Activated B cell treated with CpG ODN at 0.5 μM for 24 hours (primary cell): ENCODE measurements around the gene INTS12. TPM values are rescaled to one million over a fixed set of nuclear protein-coding genes. Genes with fewer than 3 reads are reported as not detected.

Experiments
- ATAC-seq: fragments of 200-7000 bp; cut with Tn5 transposase; one replicate; pipeline ENCODE4 v1.10.0; 2021; ENCODE audit warnings: low read depth, mild to moderate bottlenecking, moderate library complexity
- CTCF ChIA-PET: fragments of 350-600 bp; sonication (Branson Sonifier 250); formaldehyde crosslinking; loops from one replicate; lab custom pipeline; 2021; ENCODE audit warnings: antibody characterized with exemption; lab: Charles Lee
- POLR2A ChIA-PET: fragments of 350-600 bp; sonication (Branson Sonifier 250); formaldehyde crosslinking; loops from one replicate; lab custom pipeline; 2021; ENCODE audit warnings: antibody characterized with exemption; lab: Charles Lee
- DNase-seq: peaks from one replicate; pipeline ENCODE4 v3.0.0; 2022
- H3K27ac Mint-ChIP-seq: one replicate; pipeline ENCODE4 v1.8.0; 2020; ENCODE audit warnings: mixed read lengths
- H3K27me3 Mint-ChIP-seq: one replicate; pipeline ENCODE4 v1.8.0; 2021; ENCODE audit warnings: mixed read lengths
- H3K36me3 Mint-ChIP-seq: one replicate; pipeline ENCODE4 v1.8.0; 2021; ENCODE audit warnings: low read depth, mixed read lengths
- H3K4me1 Mint-ChIP-seq: one replicate; pipeline ENCODE4 v1.8.0; 2021; ENCODE audit warnings: mixed read lengths
- H3K4me3 Mint-ChIP-seq: one replicate; pipeline ENCODE4 v1.8.0; 2020; ENCODE audit warnings: mild to moderate bottlenecking, mixed read lengths
- H3K9me3 Mint-ChIP-seq: one replicate; pipeline ENCODE4 v1.8.0; 2020; ENCODE audit warnings: mixed read lengths
- CTCF ChIP-seq: fragments of 200-600 bp; IDR thresholded peaks from one replicate; pipeline ENCODE4 v1.8.0; 2022; ENCODE audit warnings: antibody characterized with exemption, mild to moderate bottlenecking
- intact Hi-C: fragments of 100-400 bp; cut with micrococcal nuclease; formaldehyde crosslinking; loops from one replicate; pipeline ENCODE4 v1.15.1; 2024
- total RNA-seq: library from RNA; stranded (reverse); gene quantifications from 2 replicates; pipeline ENCODE4 v1.2.3, GENCODE V29; 2022

INTS12 gene
- total RNA-seq, 1 donor from 2014 or later, result 20.6 TPM

- ATAC-seq, result no peak
- DNase-seq, result no peak
- H3K27ac Mint-ChIP-seq, result no peak overlapping the region
Observed at GRCh38 chr4:105715692-105716278, 7.3 kb upstream of the INTS12 start.

GRCh38 chr4:105714932-105715331 lies 6.4 kb upstream of the INTS12 start:
- Mint-ChIP-seq H3K4me3 (no peak overlapping the region), H3K27me3 (no peaks in the 10 kb centered on the region), H3K27ac (no peak overlapping the region), H3K4me1 (peaks cover 15% of the 10 kb centered on the region), H3K9me3 (no peaks in the 10 kb centered on the region), H3K36me3 (peaks cover 4% of the 10 kb centered on the region)
- DNase-seq, result no peak
- ATAC-seq, result no peak
- intact Hi-C loops, result loop anchor here (1.0 kb wide), 5 partner anchors 194 to 784 kb away; no protein-coding TSS in a partner anchor
- ChIA-PET POLR2A (interaction anchor here (0.9 to 1.2 kb wide), 2 partner anchors 241 to 568 kb away, joined by 4 to 7 read pairs; partner anchors contain the start of genes PPA2 and TET2), CTCF (interaction anchor here (0.7 to 2.8 kb wide), 12 partner anchors 8 to 784 kb away, joined by 3 to 29 read pairs (median 4); partner anchors contain the start of gene PPA2)
- no peak for TF ChIP-seq CTCF

More at GRCh38 chr4:105715692-105716278, 7.3 kb upstream of the INTS12 start:
- Mint-ChIP-seq H3K4me1 (peaks cover 15% of the 10 kb centered on the region), H3K27me3 (no peaks in the 10 kb centered on the region), H3K4me3 (no peak overlapping the region), H3K36me3 (peaks cover 7% of the 10 kb centered on the region), H3K9me3 (no peaks in the 10 kb centered on the region)
- peak; percentile 29 for TF ChIP-seq CTCF
- intact Hi-C loops, result loop anchor here (1.0 kb wide), 4 partner anchors 194 to 784 kb away; no protein-coding TSS in a partner anchor
- POLR2A ChIA-PET, result interaction anchor here (0.9 to 1.2 kb wide), 2 partner anchors 242 to 569 kb away, joined by 4 to 7 read pairs; partner anchors contain the start of genes PPA2 and TET2
- CTCF ChIA-PET, result interaction anchor here (0.7 to 2.8 kb wide), 11 partner anchors 9 to 785 kb away, joined by 3 to 29 read pairs (median 3); partner anchors contain the start of gene PPA2

- H3K4me1 Mint-ChIP-seq, result peaks cover 22% of the 10 kb centered on the region
- H3K27me3 Mint-ChIP-seq, result no peaks in the 10 kb centered on the region
- POLR2A ChIA-PET, result interaction anchor here (0.7 to 1.0 kb wide), 4 partner anchors 193 to 667 kb away, joined by 3 to 5 read pairs (median 3); no protein-coding TSS in a partner anchor
- H3K36me3 Mint-ChIP-seq, result peaks cover 2% of the 10 kb centered on the region
- no peaks in the 10 kb centered on the region for H3K9me3 Mint-ChIP-seq
- DNase-seq (no peak), ATAC-seq (peak; percentile 90)
- no peak for TF ChIP-seq CTCF
- CTCF ChIA-PET, result interaction anchor here (0.7 to 2.8 kb wide), 5 partner anchors 16 to 853 kb away, joined by 3 to 29 read pairs (median 3); partner anchors contain the start of gene PPA2
- H3K4me3 Mint-ChIP-seq, result peak overlapping the region; percentile 82
- intact Hi-C loops, result loop anchor here (1.0 kb wide), 1 partner anchor 241 kb away; no protein-coding TSS in a partner anchor
- H3K27ac Mint-ChIP-seq, result peak overlapping the region; percentile 77
Observed at GRCh38 chr4:105714071-105714521, 5.6 kb upstream of the INTS12 start.

- intact Hi-C loops, result no loop called here
- Mint-ChIP-seq H3K36me3 (peaks cover 11% of the 10 kb centered on the region), H3K27ac (peak overlapping the region; percentile 0), H3K27me3 (no peaks in the 10 kb centered on the region), H3K9me3 (no peaks in the 10 kb centered on the region), H3K4me3 (no peak overlapping the region), H3K4me1 (peaks cover 30% of the 10 kb centered on the region)
- no peak for ATAC-seq
- POLR2A ChIA-PET, result interaction anchor here (0.8 kb wide), 1 partner anchor 12 kb away, joined by 4 read pairs; no protein-coding TSS in a partner anchor
- DNase-seq, result no peak
- CTCF ChIA-PET, result no interaction called here
- TF ChIP-seq CTCF, result no peak
Observed at GRCh38 chr4:105712766-105713165, 4.3 kb upstream of the INTS12 start.

- peaks cover 11% of the 10 kb centered on the region for H3K36me3 Mint-ChIP-seq
- ATAC-seq (no peak), DNase-seq (no peak)
- no peaks in the 10 kb centered on the region for H3K27me3 Mint-ChIP-seq
- no peak overlapping the region for H3K27ac Mint-ChIP-seq
- TF ChIP-seq CTCF, result no peak
- ChIA-PET CTCF (no interaction called here), POLR2A (no interaction called here)
- intact Hi-C loops, result no loop called here
- H3K9me3 Mint-ChIP-seq, result no peaks in the 10 kb centered on the region
- H3K4me1 Mint-ChIP-seq, result peaks cover 38% of the 10 kb centered on the region
- H3K4me3 Mint-ChIP-seq, result no peak overlapping the region
Observed at GRCh38 chr4:105710678-105711077, 2.2 kb upstream of the INTS12 start.
